Activated T-cell treated with anti-CD3 and anti-CD28 coated beads for 24 hours (primary cell): ENCODE data around the gene ACAD8.
"Not testable (repeated sequence)": the region's sequence is repeated elsewhere in the genome, so short reads cannot be mapped to it uniquely, and the experiment has no call there.

Source experiments
- DNase-seq: peaks from one replicate; pipeline ENCODE4 v3.0.0-alpha.2; 2020; ENCODE audit warnings: low read depth

ACAD8 gene

DNA sequence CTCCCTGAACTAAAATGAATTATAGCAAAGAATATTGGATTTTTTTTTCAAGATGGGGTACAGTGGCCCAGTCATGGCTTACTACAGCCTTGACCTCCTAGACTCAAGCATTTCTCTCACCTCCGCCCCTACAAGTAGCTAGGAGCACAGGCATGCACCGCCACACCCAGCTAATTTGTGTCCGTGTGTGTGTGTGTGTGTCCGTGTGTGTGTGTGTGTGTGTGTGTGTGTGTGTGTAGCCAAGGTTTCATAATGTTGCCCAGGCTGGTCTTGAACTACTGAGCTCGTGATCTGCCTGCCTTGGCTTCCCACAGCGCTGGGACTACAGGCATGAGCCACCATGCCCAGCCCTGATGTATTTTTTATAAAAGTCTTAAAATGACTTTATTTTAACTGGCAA is 12.8 kb upstream of the ACAD8 start:
- DNase-seq: no peak

- DNase-seq: no peak
These were observed 11.0 kb upstream of the ACAD8 start for GRCh38 chr11:134242376-134242775.

GRCh38 chr11:134243913-134244312 is 9.5 kb upstream of the ACAD8 start:
- no peak for DNase-seq

DNA sequence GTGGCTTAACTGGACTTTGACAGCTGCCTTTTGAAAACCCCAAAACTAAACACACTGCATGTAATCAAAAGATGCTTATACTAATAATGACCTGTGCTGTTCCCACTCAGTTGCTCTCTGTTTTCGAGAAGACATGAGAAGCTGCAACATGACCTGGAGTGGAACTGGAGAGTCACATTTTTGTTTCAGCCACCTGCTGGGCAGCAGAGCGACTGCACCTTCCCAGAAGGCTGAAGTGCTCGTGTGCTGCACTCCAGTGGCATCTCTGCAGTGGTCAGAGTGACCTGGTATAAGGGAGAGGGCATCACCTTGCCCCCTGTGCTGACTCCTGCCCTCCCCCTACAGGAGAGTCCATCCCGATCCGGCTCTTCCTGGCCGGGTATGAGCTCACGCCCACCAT is 8.8 kb upstream of the ACAD8 start:
- no peak for DNase-seq

DNA sequence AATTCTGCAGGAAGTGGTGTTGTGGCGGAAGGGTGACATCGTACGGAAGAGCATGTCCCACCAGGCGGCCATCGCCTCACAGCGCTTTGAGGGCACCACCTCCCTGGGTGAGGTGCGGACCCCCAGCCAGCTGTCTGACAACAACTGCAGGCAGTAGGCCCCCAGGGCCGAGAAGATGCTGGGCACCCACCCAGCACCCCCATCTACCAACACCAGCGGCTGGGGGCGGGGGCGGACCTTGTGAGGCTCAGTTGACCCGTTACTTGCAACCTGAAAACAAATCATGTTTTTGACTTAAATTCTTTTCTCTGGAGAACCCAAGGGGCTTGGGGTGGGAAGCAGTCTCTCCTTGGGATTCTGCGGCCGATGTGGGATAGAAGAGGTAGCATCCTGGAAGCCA is 7.9 kb upstream of the ACAD8 start:
- no peak for DNase-seq

GRCh38 chr11:134246100-134246499 is 7.3 kb upstream of the ACAD8 start:
- no peak for DNase-seq

DNA sequence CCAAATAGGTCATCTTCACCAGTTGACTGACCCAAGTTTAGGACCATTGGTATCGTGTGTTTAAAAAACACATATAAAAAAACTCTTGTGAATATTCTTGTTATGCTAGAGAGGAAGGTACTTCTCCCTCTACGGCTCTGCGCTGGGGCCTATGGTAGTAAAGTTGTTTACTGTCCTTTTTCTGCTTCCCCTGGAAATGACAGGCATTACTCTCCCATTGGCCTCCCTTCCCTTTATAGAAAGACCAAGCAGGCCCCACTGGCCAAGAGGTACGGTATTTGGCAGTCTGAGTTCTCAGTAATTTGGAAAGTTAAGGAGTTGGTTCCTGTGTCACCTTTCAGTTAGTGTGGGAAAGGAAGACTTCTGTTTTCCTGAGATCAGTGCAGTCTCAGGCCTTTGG is 6.7 kb upstream of the ACAD8 start:
- no peak for DNase-seq

- DNase-seq: no peak
These were observed 4.4 kb upstream of the ACAD8 start for GRCh38 chr11:134248910-134249480.

DNA sequence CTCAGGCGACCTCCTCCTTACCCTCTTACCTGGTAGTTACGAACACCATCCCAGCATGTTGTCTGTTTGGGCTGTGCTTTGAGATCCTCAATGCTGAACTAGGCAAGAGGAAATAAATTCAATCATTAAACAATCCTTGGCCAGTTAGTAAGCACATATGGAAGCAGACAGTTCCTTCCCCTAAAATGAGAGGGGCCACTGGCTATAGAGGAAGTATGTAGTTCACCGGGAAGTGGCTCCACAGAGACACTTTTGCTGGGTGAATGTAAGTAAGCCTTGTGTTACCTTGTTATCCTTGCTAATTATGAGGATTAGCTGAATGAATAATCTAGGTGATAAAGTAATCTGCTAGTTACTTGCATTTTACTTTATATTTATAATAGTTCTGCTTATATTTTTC is 3.1 kb upstream of the ACAD8 start:
- DNase-seq: no peak

GRCh38 chr11:134250675-134251074 is 2.7 kb upstream of the ACAD8 start:
- no peak for DNase-seq

DNA sequence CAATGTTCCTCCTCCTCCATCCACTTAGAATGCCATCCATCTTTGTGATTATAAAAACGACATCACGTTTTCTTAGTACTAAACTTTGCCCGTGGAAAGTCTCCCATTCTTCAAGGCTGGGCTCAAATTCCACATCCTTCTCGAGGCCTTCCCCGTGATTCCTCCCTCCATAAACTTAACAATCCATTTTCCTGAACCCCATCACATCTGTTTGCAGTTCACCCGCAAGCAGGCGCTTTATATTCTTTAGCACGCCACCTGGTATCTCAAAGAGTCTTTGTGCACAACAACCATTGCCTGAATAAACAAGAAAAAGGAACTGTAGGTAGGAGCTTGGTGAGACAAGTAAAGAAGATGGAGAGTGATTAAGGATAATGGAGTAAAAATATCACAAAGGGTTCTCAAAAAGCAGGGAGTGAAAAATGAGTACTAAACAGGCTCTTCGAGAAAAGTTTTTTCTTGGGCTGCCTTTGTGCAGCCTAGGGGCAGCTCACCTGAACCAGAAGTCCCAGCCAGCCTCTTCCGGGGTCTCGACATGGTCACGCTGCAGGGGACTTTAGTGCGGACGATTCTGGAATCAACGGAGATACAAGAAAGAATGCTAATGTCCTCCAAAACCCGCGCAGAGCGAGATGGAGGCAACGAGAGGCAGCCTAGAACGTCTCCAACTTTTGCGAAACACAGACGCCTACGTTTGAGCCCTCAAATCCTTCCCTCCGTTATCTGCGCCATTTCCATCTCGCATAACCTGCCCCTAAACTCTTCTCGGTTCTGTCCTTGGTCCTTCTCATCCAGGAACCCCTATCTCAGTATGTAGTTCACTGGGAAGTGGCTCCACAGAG is 801 bp upstream of the ACAD8 start:
- peak; percentile 15 for DNase-seq

GRCh38 chr11:134254433-134255183 is 1.2 kb downstream of the ACAD8 start:
- DNase-seq: no peak

- not testable (repeated sequence) for DNase-seq
These were observed 1.8 kb downstream of the ACAD8 start for GRCh38 chr11:134255184-134255561.

GRCh38 chr11:134257101-134257500 is 3.7 kb downstream of the ACAD8 start:
- DNase-seq: no peak

DNA sequence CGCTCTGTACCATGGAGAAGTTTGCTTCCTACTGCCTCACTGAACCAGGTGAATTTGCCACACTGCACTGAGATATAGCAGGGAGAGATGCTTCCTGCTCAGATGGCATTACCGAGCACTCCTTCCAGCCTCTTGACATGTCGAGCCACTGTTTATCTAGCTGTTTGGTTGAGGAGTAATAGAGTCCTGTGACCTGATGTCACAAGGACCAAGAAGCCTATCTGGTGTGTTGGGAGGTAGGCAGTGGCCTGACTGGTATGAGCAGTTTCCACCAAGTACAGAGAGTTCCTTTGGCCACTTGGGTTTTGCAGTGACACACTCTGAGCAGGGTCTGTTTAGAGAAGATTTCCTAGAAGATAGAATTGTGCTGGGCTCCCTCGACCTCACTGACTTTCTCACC is 5.2 kb downstream of the ACAD8 start:
- no peak for DNase-seq

GRCh38 chr11:134260503-134260902 is 7.1 kb downstream of the ACAD8 start:
- DNase-seq: no peak

DNA sequence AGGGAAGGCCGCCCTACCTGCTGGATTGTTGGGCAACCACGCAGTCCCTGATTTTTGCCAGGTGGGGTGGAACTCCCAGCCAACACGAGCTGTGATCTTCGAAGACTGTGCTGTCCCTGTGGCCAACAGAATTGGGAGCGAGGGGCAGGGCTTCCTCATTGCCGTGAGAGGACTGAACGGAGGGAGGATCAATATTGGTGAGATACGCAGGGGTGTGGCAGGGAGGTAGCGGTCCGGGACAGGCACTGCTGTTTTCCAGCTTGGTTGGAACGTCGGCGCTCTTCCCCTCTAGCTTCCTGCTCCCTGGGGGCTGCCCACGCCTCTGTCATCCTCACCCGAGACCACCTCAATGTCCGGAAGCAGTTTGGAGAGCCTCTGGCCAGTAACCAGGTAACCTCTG is 7.6 kb downstream of the ACAD8 start:
- DNase-seq: no peak

DNA sequence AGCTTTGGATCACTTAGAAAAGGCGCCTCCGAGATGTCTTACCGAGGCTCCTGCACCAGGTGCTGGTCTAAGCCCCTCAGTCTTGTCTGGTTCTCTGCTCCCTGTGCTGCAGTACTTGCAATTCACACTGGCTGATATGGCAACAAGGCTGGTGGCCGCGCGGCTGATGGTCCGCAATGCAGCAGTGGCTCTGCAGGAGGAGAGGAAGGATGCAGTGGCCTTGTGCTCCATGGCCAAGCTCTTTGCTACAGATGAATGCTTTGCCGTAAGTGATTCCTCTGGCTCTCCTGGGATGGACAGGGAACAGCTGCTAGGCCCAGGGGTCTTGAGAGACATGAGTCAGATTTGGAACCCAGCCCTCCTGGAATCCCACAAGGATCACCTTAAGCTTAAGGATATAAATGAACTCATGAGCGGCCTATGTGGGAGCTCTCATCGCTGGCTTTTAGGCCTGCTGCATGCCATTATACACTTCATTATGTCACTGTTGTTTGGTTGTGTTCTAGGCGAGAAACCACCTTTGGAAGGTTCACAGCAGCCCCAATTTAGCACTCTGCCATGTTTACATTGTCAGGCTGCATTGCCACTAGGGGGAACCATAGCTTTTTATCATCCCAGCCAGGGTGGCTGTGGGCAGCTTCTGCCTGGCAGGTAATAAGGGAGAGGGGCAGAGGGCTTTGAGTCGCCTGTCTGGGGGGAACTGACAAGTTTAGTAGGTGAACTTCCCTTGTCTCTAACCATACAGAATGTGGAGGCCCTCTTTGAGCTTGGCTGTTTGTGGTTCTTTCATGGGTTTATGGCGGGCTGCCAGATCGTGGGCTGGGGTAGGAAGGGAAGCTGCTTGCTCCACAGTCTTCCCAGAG is 8.5 kb downstream of the ACAD8 start:
- no peak for DNase-seq

- DNase-seq: no peak
These were observed 11.8 kb downstream of the ACAD8 start for GRCh38 chr11:134264966-134265764.

- no peak for DNase-seq
These were observed 13.1 kb downstream of the ACAD8 start for GRCh38 chr11:134266440-134266839.

DNA sequence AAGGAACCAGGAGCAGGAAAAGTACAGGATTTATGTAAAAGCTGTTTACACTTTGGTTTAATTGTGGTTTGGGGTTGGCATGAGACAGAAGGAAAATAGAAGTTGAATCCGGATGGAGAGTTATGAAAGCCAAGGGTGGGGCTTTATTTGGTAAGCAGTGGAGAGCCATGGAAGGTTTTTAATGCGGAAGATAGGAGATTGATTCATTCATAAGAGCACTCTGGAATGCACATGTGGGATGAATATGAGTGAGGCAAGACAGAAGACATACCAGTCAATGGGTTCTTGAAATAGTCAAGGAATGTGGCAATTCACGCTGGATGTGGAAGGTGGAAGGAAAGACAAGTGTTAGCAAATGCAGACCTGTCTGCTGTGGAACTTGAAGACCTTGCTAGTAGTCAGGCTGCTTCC is 13.5 kb downstream of the ACAD8 start:
- DNase-seq: no peak
